HG02943 (cell line): ENCODE results near the gene ETFDH.
"Not testable (repeated sequence)": the region's sequence is repeated elsewhere in the genome, so short reads cannot be mapped to it uniquely, and the experiment has no call there.

Experiments
- ATAC-seq: cut with Tn5 transposase; IDR thresholded peaks from one replicate; pipeline ENCODE4 v1.9.1; 2021; ENCODE audit warnings: mild to moderate bottlenecking, low read depth, moderate library complexity; ENCODE audit not compliant: unreplicated experiment

The ETFDH gene

DNA sequence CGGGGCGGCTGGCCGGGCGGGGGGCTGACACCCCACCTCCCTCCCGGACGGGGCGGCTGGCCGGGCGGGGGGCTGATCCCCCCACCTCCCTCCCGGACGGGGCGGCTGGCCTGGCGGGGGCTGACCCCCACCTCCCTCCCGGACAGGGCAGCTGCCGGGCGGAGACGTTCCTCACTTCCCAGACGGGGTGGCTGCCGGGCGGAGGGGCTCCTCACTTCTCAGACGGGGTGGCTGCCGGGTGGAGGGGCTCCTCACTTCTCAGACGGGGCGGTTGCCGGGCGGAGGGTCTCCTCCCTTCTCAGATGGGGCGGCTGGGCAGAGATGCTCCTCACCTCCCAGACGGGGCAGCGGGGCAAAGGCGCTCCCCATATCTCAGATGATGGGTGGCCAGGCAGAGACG is 74.4 kb downstream of the ETFDH start:
- ATAC-seq, result not testable (repeated sequence)

DNA sequence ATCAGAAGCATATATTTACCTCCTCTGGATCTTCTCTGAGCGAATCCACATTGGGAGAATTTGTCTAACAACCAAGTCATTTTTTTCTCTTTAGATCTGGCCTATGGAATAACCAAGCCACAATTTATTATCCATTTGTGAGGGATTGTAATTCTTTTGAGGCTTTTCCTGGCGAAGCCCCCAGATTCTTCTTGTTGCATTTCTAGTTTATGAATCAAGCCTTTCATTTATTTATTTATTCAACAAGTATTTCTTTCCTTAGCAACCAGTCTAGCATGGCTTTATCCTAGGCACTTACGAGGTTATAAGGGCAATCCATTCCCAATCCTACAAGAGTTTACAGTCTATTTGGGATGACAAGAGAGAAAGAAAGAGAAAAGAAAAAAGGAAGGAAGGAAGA is 78.3 kb downstream of the ETFDH start:
- no peak for ATAC-seq

DNA sequence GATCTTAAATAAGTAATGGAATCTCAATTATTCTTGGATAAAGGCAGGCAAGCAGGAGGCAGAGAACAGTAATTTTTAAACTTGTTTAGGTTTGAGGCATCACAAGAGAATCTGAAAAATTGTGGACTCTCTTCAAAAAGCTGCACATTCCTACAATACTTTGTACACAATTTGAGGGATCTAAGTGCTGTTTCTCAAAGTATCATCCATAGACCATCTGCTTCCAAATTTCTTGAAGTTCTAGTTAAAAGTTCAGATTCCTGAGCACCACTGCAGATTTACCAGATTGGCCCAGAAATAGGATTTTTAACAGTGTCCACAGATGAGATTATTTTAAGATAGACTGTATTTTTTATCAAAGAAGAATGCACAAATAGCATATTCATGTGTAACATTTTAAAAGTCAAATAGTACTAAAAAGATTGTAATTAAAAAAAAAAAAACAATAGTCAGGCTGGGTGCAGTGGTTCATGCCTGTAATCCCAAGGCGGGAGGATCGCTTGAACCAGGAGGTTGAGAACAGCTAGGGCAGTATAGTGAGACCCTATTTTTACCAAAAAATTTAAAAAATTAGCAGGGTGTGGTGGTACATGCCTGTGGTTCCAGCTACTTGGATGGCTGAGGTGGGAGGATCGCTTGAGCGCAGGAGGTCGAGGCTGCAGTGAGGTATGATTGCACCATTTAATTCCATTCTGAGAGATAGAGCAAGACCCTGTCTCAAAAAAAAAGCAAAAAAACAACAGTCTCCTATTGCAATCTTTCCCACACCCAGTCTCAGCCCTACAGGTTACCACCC is 82.5 kb downstream of the ETFDH start:
- ATAC-seq, result no peak

DNA sequence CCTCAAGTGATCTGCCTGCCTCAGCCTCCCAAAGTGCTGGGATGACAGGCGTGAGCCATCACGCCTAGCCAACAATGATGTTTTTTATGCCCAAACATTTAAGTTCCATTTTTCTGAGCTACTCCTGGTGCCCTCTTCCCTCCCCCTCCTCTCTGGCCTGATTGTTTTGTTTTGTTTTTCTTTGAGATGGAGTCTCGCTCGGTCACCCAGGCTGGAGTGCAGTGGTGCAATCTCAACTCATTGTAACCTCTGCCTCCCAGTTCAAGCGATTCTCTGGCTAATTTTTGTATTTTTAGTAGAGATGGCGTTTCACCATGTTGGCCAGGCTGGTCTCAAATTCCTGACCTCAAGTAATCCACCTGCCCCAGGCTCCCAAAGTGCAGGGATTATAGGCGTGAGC is 83.7 kb downstream of the ETFDH start:
- ATAC-seq, result not testable (repeated sequence)

DNA sequence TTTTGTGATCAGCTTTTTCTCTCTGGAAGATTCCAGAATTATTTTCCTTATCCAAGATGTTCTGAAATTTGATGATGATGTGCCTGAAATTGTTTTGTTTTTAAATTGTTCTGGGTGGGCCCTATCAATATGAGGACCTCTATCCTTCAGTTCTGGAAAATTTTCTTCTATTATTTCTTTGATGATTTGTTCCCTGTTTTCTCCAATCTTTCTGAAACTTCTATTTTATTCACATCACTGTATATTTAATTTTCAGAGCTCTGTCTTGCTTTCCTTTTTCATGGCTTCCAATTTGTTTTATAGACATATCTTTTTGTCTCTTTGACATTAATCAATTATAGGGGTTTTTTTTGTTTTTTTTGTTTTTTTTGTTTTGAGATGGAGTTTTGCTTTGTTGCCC is 84.5 kb downstream of the ETFDH start:
- no peak for ATAC-seq

DNA sequence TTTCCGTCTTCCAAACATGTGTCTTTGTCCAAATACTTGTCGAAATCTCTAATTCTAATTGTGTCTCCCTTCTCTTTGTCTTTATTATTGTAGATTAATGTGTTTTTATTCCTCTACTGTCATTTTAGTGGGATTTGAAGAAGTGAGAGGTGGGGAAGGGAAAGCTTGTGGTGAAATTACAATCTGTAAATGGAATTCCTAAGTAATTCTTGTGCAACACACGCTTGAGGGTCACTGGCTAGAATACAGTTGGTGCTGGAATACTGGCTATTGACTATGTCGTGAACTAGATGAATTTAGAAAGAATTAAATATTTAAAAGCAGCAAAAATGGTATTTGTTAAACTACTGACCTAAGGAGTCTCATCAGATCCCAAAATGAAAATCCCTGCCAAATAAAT is 86.0 kb downstream of the ETFDH start:
- no peak for ATAC-seq

DNA sequence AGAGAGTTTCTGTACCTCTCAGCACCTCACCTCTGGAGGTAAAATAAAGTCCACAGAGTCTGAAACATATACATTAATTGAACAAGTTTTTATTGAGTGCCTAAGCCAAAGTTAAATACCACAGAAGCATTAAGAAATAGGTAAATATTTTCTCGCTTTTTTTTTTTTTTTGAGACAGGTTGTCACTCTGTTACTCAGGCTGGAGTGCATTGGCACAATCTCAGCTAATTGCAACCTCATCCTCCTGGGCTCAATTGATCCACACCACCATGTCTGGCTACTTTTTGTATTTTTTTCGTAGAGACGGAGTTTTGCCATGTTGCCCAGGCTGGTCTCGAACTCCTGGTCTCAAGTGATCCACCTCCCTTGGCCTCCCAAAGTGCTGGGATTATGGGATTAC is 86.6 kb downstream of the ETFDH start:
- ATAC-seq, result no peak
